Lower leg skin (tissue), 3 donors: ENCODE measurements around the gene ZNF468.

Experiments used
- POLR2A ChIP-seq, 2 donors: fragments of 450-650 bp; IDR thresholded peaks; one replicate each; pipeline ENCODE4 v1.6.1; 2016 to 2017; ENCODE audit warnings: antibody characterized with exemption in 2 of 2, mild to moderate bottlenecking in 1 of 2, moderate library complexity in 1 of 2
- TF ChIP-seq, protein P1 (sequence below), 3 donors: fragments of 450-650 bp; IDR thresholded peaks; one replicate each; pipeline ENCODE4 v1.5.1; 2016; ENCODE audit warnings: antibody characterized with exemption in 3 of 3, mild to moderate bottlenecking in 3 of 3, moderate library complexity in 2 of 3

DNA sequence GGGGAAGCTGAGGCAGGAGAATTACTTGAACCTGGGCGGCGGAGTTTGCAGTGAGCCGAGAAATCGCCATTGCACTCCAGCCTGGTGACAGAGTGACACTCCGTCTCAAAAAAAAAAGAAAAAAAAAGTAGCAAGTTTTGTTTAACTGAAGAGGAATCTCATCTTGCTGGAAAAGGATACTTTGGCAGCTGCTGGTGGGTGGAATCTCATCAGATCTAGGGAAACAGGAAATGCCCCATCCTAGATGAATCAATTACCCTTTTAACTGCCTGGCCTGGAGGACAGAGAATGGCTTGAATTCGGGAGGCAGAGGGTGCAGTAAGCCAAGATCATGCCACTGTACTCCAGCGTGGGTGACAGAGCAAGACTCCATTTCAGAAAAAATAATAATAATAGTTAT is 31.7 kb upstream of the ZNF468 start:
- TF ChIP-seq POLR2A (IDR thresholded peaks at IDR 0.05), result no peak
- TF ChIP-seq, protein P1, sequence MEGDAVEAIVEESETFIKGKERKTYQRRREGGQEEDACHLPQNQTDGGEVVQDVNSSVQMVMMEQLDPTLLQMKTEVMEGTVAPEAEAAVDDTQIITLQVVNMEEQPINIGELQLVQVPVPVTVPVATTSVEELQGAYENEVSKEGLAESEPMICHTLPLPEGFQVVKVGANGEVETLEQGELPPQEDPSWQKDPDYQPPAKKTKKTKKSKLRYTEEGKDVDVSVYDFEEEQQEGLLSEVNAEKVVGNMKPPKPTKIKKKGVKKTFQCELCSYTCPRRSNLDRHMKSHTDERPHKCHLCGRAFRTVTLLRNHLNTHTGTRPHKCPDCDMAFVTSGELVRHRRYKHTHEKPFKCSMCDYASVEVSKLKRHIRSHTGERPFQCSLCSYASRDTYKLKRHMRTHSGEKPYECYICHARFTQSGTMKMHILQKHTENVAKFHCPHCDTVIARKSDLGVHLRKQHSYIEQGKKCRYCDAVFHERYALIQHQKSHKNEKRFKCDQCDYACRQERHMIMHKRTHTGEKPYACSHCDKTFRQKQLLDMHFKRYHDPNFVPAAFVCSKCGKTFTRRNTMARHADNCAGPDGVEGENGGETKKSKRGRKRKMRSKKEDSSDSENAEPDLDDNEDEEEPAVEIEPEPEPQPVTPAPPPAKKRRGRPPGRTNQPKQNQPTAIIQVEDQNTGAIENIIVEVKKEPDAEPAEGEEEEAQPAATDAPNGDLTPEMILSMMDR (IDR thresholded peaks at IDR 0.05), result no peak
